Activated naive CD8-positive, alpha-beta T cell (primary cell): ENCODE data around the gene RUVBL1.
A peak's percentile ranks its signal among the peaks of the same experiment; 100 is the strongest.

Experiments used
- H3K27ac Mint-ChIP-seq: one replicate; pipeline ENCODE4 v1.8.0; 2021; ENCODE audit warnings: mixed read lengths
- H3K27me3 Mint-ChIP-seq: one replicate; pipeline ENCODE4 v1.8.0; 2021; ENCODE audit warnings: mixed read lengths
- H3K36me3 Mint-ChIP-seq: one replicate; pipeline ENCODE4 v1.8.0; 2021; ENCODE audit warnings: mixed read lengths
- H3K4me1 Mint-ChIP-seq: one replicate; pipeline ENCODE4 v1.8.0; 2021; ENCODE audit warnings: low read depth, mixed read lengths
- H3K4me3 Mint-ChIP-seq: one replicate; pipeline ENCODE4 v1.8.0; 2021; ENCODE audit warnings: mild to moderate bottlenecking, mixed read lengths
- H3K9me3 Mint-ChIP-seq: one replicate; pipeline ENCODE4 v1.8.0; 2021; ENCODE audit warnings: low read depth, mixed read lengths

The RUVBL1 gene

DNA sequence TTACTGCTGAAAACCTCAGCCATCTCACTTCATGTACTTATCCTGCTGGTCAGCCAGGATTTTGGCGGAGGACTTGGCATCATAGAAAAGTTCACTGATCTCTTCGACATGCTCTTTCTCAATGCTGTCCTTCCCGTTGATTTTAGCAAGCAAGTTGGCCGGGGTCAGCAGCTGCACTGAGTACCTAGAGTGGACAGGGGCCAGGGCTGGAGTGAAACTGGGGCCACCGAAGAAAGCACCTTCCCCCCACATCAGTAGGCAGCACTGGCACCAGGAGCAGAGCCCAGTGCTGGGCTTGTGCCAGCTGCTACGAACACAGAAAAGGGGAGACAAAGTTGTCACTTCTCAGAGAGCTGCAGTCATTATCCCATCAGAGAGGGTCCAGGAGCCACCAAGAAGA lies 42.4 kb downstream of the RUVBL1 start:
- Mint-ChIP-seq H3K9me3 (no peaks in the 10 kb centered on the region), H3K4me1 (no peaks in the 10 kb centered on the region), H3K4me3 (no peak overlapping the region), H3K27ac (no peak overlapping the region), H3K27me3 (no peaks in the 10 kb centered on the region), H3K36me3 (peaks cover 23% of the 10 kb centered on the region)

- Mint-ChIP-seq H3K4me3 (no peak overlapping the region), H3K9me3 (no peaks in the 10 kb centered on the region), H3K4me1 (no peaks in the 10 kb centered on the region), H3K36me3 (peaks cover 23% of the 10 kb centered on the region), H3K27ac (no peak overlapping the region), H3K27me3 (no peaks in the 10 kb centered on the region)
These were observed 43.1 kb downstream of the RUVBL1 start for GRCh38 chr3:128080323-128081080.

DNA sequence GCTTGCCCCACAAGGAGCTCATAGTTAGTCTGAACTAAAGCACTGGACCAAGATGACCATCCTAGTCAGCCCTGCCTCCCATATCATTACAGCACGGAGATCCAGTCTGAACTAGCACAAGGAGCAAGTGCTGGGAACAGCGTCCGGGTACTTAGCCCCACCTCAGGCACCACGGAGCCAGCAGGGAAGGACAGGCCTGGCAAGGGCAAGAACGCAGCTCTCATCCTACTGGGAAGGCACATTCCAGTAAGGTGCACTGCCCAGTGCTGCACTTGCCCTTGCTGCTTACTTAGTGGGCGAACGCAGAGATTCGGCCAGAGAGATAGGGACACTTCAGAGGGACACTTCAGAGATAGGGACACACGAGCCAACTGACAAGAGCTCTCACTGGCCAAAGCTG lies 43.8 kb downstream of the RUVBL1 start:
- H3K4me3 Mint-ChIP-seq: no peak overlapping the region
- no peaks in the 10 kb centered on the region for H3K27me3 Mint-ChIP-seq
- no peak overlapping the region for H3K27ac Mint-ChIP-seq
- H3K9me3 Mint-ChIP-seq: no peaks in the 10 kb centered on the region
- peaks cover 21% of the 10 kb centered on the region for H3K36me3 Mint-ChIP-seq
- H3K4me1 Mint-ChIP-seq: peaks cover 4% of the 10 kb centered on the region

- no peaks in the 10 kb centered on the region for H3K9me3 Mint-ChIP-seq
- no peak overlapping the region for H3K4me3 Mint-ChIP-seq
- H3K27ac Mint-ChIP-seq: no peak overlapping the region
- H3K4me1 Mint-ChIP-seq: peaks cover 4% of the 10 kb centered on the region
- H3K27me3 Mint-ChIP-seq: no peaks in the 10 kb centered on the region
- H3K36me3 Mint-ChIP-seq: peaks cover 17% of the 10 kb centered on the region
These were observed 44.7 kb downstream of the RUVBL1 start for GRCh38 chr3:128078875-128079274.

- no peak overlapping the region for H3K4me3 Mint-ChIP-seq
- H3K9me3 Mint-ChIP-seq: no peaks in the 10 kb centered on the region
- peaks cover 17% of the 10 kb centered on the region for H3K36me3 Mint-ChIP-seq
- H3K4me1 Mint-ChIP-seq: peaks cover 4% of the 10 kb centered on the region
- H3K27ac Mint-ChIP-seq: no peak overlapping the region
- no peaks in the 10 kb centered on the region for H3K27me3 Mint-ChIP-seq
These were observed 45.3 kb downstream of the RUVBL1 start for GRCh38 chr3:128078322-128078721.

- Mint-ChIP-seq H3K4me3 (peak overlapping the region; percentile 64), H3K27ac (no peak overlapping the region), H3K4me1 (peaks cover 4% of the 10 kb centered on the region), H3K27me3 (no peaks in the 10 kb centered on the region), H3K36me3 (peaks cover 13% of the 10 kb centered on the region), H3K9me3 (no peaks in the 10 kb centered on the region)
These were observed 45.9 kb downstream of the RUVBL1 start for GRCh38 chr3:128077665-128078064.

DNA sequence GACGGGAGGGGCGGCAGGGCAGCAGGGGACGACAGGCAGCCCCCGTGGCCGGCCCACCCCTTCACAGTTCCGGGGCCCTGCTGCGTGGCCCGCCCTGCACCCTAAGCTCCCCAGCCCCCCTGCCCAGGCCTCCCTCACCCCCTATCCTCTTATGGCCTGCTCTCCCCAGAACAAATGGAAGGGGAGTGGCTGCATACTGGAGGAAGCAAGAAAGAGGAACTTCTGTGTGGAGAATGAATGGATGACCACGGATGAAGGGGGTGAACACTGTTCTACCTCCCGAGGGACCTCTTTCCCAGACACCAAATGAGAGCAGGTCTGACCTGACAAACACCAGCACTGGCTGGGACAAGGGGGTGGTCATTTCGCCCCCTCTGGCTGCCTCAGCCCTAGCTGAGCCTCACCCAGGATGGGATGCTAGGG lies 46.4 kb downstream of the RUVBL1 start:
- Mint-ChIP-seq H3K36me3 (peaks cover 13% of the 10 kb centered on the region), H3K27me3 (no peaks in the 10 kb centered on the region), H3K27ac (no peak overlapping the region), H3K4me1 (peaks cover 4% of the 10 kb centered on the region), H3K4me3 (peak overlapping the region; percentile 64), H3K9me3 (no peaks in the 10 kb centered on the region)

- Mint-ChIP-seq H3K4me1 (peaks cover 4% of the 10 kb centered on the region), H3K9me3 (no peaks in the 10 kb centered on the region), H3K4me3 (peak overlapping the region; percentile 70), H3K36me3 (peaks cover 13% of the 10 kb centered on the region), H3K27ac (no peak overlapping the region), H3K27me3 (no peaks in the 10 kb centered on the region)
These were observed 47.0 kb downstream of the RUVBL1 start for GRCh38 chr3:128076483-128077201.

GRCh38 chr3:128075522-128076482 lies 47.8 kb downstream of the RUVBL1 start:
- Mint-ChIP-seq H3K9me3 (no peaks in the 10 kb centered on the region), H3K27ac (no peak overlapping the region), H3K4me3 (peak overlapping the region; percentile 70)

DNA sequence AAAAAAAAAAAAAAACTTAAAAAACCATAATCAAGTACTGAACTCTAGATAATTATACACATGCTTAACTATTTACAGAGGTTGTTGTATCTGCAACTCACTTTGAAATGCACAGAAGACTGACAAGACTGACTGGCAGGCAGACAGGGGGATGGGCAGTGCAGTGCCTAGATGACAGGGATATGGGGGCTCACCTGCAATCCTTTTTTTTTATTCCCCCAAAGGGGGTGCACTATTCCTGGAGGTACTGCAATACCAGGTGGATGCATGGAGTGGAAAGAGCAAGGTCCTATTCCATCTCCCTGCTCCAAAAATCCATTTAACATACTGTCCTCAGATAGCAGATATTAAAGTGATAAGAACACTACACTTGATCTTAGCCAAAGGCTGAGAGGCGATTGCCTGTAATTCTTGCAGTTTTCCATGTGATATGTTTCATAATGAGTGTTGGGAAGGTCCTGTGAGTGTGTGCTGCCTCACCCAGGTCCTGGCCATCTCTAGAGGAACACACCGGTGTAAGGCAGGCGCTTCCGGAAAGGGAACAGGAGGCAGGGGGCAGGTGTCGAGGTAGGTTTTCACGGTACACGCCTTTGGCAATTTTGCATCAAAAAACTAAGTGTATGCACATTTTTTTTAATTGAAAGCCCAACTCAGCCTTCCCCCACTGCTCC lies 48.6 kb downstream of the RUVBL1 start:
- Mint-ChIP-seq H3K27me3 (no peaks in the 10 kb centered on the region), H3K4me1 (peaks cover 4% of the 10 kb centered on the region), H3K36me3 (peaks cover 7% of the 10 kb centered on the region), H3K9me3 (no peaks in the 10 kb centered on the region), H3K4me3 (peak overlapping the region; percentile 46), H3K27ac (no peak overlapping the region)

More at GRCh38 chr3:128075522-128076482, 47.8 kb downstream of the RUVBL1 start:
- peaks cover 13% of the 10 kb centered on the region for H3K36me3 Mint-ChIP-seq
- peaks cover 4% of the 10 kb centered on the region for H3K4me1 Mint-ChIP-seq
- H3K27me3 Mint-ChIP-seq: no peaks in the 10 kb centered on the region

DNA sequence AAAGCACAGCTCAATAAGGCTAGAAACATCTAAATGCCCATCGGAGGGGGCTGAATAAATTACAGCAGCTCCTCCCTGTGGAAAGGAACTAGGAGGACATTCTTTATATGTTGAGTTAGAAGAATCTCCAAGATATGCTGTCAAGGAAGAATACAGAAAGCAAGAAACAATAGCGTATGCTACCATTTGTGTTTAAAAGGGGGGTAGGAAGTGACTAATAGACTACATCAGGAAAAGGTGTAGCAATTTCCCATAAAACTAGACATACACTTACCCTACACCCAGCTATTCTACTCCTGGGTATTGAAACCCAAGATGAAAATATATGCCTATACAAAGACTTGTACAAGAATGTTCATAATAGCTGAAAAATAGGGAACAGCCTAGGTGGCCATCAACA lies 49.8 kb downstream of the RUVBL1 start:
- no peaks in the 10 kb centered on the region for H3K9me3 Mint-ChIP-seq
- H3K4me1 Mint-ChIP-seq: peaks cover 4% of the 10 kb centered on the region
- no peak overlapping the region for H3K27ac Mint-ChIP-seq
- peaks cover 7% of the 10 kb centered on the region for H3K36me3 Mint-ChIP-seq
- no peak overlapping the region for H3K4me3 Mint-ChIP-seq
- no peaks in the 10 kb centered on the region for H3K27me3 Mint-ChIP-seq

DNA sequence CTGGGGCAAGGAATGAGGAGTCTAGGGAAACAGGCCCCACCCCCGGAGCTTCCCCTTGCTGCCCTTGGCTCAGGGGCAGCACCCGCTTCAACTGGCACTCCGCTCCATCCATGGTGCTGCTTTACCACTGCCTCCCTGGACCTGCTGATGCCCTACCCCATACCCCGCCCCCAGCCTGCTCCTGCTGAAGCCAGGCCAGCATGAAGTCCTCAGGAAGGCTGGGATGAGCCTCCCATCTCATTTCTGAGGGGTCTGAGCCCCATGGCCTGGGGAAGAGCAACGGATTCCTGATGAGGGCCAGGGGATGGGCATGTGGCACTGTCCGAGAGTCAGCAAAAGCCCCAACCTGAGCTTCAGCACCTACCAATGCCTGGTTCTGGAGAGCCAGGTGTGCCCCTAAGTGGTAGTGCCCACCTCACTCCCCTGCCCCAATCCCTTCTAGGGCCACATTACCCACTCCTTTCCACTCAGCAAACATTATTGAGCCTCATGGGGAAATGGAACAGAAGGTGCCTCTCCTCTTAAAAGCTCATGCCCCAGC lies 50.4 kb downstream of the RUVBL1 start:
- no peaks in the 10 kb centered on the region for H3K9me3 Mint-ChIP-seq
- peak overlapping the region; percentile 8 for H3K27ac Mint-ChIP-seq
- H3K4me3 Mint-ChIP-seq: no peak overlapping the region
- H3K36me3 Mint-ChIP-seq: peaks cover 2% of the 10 kb centered on the region
- H3K27me3 Mint-ChIP-seq: no peaks in the 10 kb centered on the region
- H3K4me1 Mint-ChIP-seq: peaks cover 4% of the 10 kb centered on the region

DNA sequence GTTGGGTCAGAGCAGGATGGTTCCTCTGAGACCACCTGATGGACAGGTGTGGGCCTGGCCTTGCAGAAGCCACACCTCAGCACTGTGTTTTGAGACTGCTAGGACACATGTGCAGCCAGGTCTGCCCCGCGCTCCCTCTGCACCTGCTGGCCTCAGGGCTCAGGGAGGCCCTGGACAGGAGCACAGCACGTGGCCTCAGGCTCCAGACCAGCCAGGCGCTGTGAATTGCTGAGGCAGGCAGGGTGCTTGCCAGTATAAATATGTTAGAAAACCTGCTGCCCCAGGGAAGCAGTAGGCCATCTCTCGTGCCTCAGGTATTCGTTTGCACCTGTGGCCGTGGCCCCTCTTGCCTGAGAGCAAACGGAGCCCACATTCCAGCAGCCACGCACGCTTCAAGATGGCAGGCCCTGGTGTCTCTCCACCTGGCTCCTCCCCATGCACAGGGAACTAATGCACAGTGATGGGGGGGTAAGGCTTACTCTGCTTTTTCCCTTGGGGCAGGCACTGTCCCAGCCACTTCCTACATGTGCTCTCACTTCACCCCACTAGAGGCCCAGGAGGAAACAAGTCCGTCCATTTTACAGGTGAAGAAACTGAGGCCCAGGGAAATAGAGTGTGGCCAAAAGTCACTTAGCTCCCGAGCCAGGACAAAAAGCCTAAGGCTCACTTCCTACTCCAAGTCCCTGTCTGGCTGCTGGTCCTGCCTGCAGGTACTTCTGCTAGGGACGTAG lies 51.0 kb downstream of the RUVBL1 start:
- no peak overlapping the region for H3K4me3 Mint-ChIP-seq
- no peak overlapping the region for H3K27ac Mint-ChIP-seq
- no peaks in the 10 kb centered on the region for H3K36me3 Mint-ChIP-seq
- peaks cover 5% of the 10 kb centered on the region for H3K4me1 Mint-ChIP-seq
- no peaks in the 10 kb centered on the region for H3K27me3 Mint-ChIP-seq
- H3K9me3 Mint-ChIP-seq: no peaks in the 10 kb centered on the region
